K562 (cell line): ENCODE measurements around the gene DUSP10.

Experiments
- FOXM1 ChIP-seq, 2 experiments: fragments of 450-650 bp in 1 of 2; sonication (generic) in 1 of 2; formaldehyde crosslinking in 1 of 2; IDR thresholded peaks; 2 replicates each; pipeline versions ENCODE4 v1.6.1 to v1.9.0; 2017 to 2022; ENCODE audit warnings: low read depth in 2 of 2, mild to moderate bottlenecking in 2 of 2, missing genetic modification reagents in 1 of 2, moderate library complexity in 1 of 2
- KLF1 ChIP-seq: fragments of 450-650 bp; IDR thresholded peaks from 2 replicates; pipeline ENCODE4 v1.6.1; 2016; ENCODE audit warnings: missing genetic modification characterization, missing compliant biosample characterization
- MXI1 ChIP-seq: IDR thresholded peaks from 2 replicates; pipeline ENCODE4 v1.6.1; 2011; ENCODE audit warnings: low read depth, mild to moderate bottlenecking, improper control_type of control experiment, low read length
- POU5F1 ChIP-seq: fragments of 150-350 bp; IDR thresholded peaks from 2 replicates; pipeline ENCODE4 v1.6.1; 2014; ENCODE audit warnings: borderline replicate concordance, low read length, low read depth, mild to moderate bottlenecking; ENCODE audit not compliant: partially characterized antibody
- PTRF ChIP-seq: fragments of 450-650 bp; IDR thresholded peaks from 2 replicates; pipeline ENCODE4 v1.6.1; 2016; ENCODE audit warnings: mild to moderate bottlenecking, missing genetic modification characterization, missing compliant biosample characterization
- RAD21 ChIP-seq, 2 experiments: fragments of 250-450 bp in 1 of 2; fragments of 450-650 bp in 1 of 2; sonication (Bioruptor Pico) in 1 of 2; formaldehyde crosslinking in 1 of 2; IDR thresholded peaks in 1 of 2; conservative IDR thresholded peaks in 1 of 2; 2 replicates each; pipeline versions ENCODE4 v1.4.0 to v1.8.0; 2020 to 2022; ENCODE audit warnings: mild to moderate bottlenecking in 2 of 2, moderate library complexity in 1 of 2
- SMAD2 ChIP-seq: fragments of 150-350 bp; IDR thresholded peaks from 2 replicates; pipeline ENCODE4 v1.6.1; 2014; ENCODE audit warnings: low read depth, mild to moderate bottlenecking, low read length
- SMARCC2 ChIP-seq: fragments of 450-650 bp; IDR thresholded peaks from 2 replicates; pipeline ENCODE4 v1.6.1; 2017; ENCODE audit warnings: antibody characterized with exemption, moderate library complexity, mild to moderate bottlenecking, low read depth
- SP1 ChIP-seq: sonication (generic); formaldehyde crosslinking; IDR thresholded peaks from 2 replicates; pipeline ENCODE4 v1.8.1; 2022; ENCODE audit warnings: mild to moderate bottlenecking, missing genetic modification reagents
- SRF ChIP-seq, 2 experiments: fragments of 250-450, 450-650 bp in 1 of 2; sonication (Bioruptor Pico) in 1 of 2; sonication (generic) in 1 of 2; formaldehyde crosslinking; IDR thresholded peaks; 2 replicates each; pipeline versions ENCODE4 v1.5.0 to v1.5.1; 2020 to 2022; ENCODE audit warnings: mild to moderate bottlenecking in 1 of 2, missing genetic modification reagents in 1 of 2
- ZFX ChIP-seq: sonication (generic); formaldehyde crosslinking; IDR thresholded peaks from 2 replicates; pipeline ENCODE4 v1.8.0; 2022; ENCODE audit warnings: mild to moderate bottlenecking, missing genetic modification reagents, moderate library complexity
- ZNF408 ChIP-seq: fragments of 250-450 bp; sonication (Bioruptor Pico); IDR thresholded peaks from 2 replicates; pipeline ENCODE4 v1.4.0; 2020; ENCODE audit warnings: low read depth, mild to moderate bottlenecking, moderate library complexity
- TF ChIP-seq, protein P1 (sequence below), 3 experiments: IDR thresholded peaks in 2 of 3; conservative IDR thresholded peaks in 1 of 3; 2 replicates each; pipeline ENCODE4 v1.5.1; 2011 to 2012; ENCODE audit warnings: low read length in 3 of 3, mild to moderate bottlenecking in 3 of 3, control low read depth in 2 of 3, improper control_type of control experiment in 1 of 3, inconsistent platforms in 1 of 3, low read depth in 1 of 3, mixed read lengths in 1 of 3, moderate library complexity in 1 of 3; ENCODE audit not compliant: insufficient read depth in 2 of 3

DNA sequence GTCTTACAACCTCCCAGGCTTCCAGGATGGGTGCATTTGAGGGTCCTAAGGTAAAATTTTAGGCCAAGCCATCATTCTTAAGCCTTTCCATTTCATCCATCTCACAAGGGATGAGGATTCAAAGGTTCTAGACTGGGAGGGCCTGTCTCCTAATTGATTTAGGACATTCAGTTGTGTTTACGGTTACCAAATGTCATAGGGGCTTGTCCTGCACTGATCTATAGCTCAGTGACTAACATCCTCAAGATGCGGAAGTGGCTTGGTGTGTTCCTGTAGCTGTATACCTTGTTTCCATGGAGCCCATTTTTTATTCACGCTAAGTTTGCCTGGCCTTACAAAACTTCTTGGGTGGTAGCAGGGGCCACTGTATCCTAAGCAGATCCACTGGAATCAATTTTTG is 52.8 kb downstream of the DUSP10 start:
- no peak for TF ChIP-seq SMARCC2
- TF ChIP-seq ZFX (CRISPR knock-in tag) = no peak
- TF ChIP-seq, protein P1, sequence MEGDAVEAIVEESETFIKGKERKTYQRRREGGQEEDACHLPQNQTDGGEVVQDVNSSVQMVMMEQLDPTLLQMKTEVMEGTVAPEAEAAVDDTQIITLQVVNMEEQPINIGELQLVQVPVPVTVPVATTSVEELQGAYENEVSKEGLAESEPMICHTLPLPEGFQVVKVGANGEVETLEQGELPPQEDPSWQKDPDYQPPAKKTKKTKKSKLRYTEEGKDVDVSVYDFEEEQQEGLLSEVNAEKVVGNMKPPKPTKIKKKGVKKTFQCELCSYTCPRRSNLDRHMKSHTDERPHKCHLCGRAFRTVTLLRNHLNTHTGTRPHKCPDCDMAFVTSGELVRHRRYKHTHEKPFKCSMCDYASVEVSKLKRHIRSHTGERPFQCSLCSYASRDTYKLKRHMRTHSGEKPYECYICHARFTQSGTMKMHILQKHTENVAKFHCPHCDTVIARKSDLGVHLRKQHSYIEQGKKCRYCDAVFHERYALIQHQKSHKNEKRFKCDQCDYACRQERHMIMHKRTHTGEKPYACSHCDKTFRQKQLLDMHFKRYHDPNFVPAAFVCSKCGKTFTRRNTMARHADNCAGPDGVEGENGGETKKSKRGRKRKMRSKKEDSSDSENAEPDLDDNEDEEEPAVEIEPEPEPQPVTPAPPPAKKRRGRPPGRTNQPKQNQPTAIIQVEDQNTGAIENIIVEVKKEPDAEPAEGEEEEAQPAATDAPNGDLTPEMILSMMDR (IDR thresholded peaks at IDR 0.05 in 2 of 3, conservative IDR thresholded peaks at IDR 0.05 in 1 of 3; ENCODE audit: insufficient read depth in 2 of 3, low read depth in 1 of 3, low read length in 3 of 3) = no peak
- no peak for TF ChIP-seq MXI1
- no peak for TF ChIP-seq KLF1 (tag)
- TF ChIP-seq PTRF = no peak
- TF ChIP-seq FOXM1 (IDR thresholded peaks at IDR 0.05; ENCODE audit: low read depth) = no peak
- TF ChIP-seq FOXM1 (CRISPR knock-in tag; IDR thresholded peaks at IDR 0.05; ENCODE audit: low read depth) = no peak
- no peak for TF ChIP-seq SRF (CRISPR knock-in tag; IDR thresholded peaks at IDR 0.05)
- TF ChIP-seq ZNF408 (CRISPR knock-in tag) = no peak
- no peak for TF ChIP-seq POU5F1
- TF ChIP-seq SMAD2 = no peak
- no peak for TF ChIP-seq SP1 (CRISPR knock-in tag)
- TF ChIP-seq RAD21 (CRISPR knock-in tag; conservative IDR thresholded peaks at IDR 0.05 in 1 of 2, IDR thresholded peaks at IDR 0.05 in 1 of 2) = no peak
